Activated T-helper 2 cell treated with anti-CD3 and anti-CD28 coated beads, Interferon-gamma antibody, Interleukin-2, Interleukin-4, amounts not matched to agents 10 μg/mL and 5 μg/mL and 100 μg/mL, durations not matched to agents 14 hours and 24 hours and 36 hours (primary cell): ENCODE measurements around the gene TEDC1. TPM values are rescaled to one million over a fixed set of nuclear protein-coding genes. Genes with fewer than 3 reads are reported as not detected.

Source experiments
- DNase-seq: peaks from one replicate; pipeline ENCODE4 v3.0.0; 2021; ENCODE audit warnings: low spot score
- H3K27ac Mint-ChIP-seq: one replicate; pipeline ENCODE4 v1.8.0; 2021; ENCODE audit warnings: mixed read lengths
- H3K27me3 Mint-ChIP-seq: one replicate; pipeline ENCODE4 v1.8.0; 2021; ENCODE audit warnings: low read depth, mixed read lengths
- H3K36me3 Mint-ChIP-seq: one replicate; pipeline ENCODE4 v1.8.0; 2021; ENCODE audit warnings: low read depth, mixed read lengths
- H3K4me1 Mint-ChIP-seq: one replicate; pipeline ENCODE4 v1.8.0; 2021; ENCODE audit warnings: low read depth, mixed read lengths
- H3K4me3 Mint-ChIP-seq: one replicate; pipeline ENCODE4 v1.8.0; 2021; ENCODE audit warnings: low read depth, mild to moderate bottlenecking, moderate library complexity, mixed read lengths
- H3K9me3 Mint-ChIP-seq: one replicate; pipeline ENCODE4 v1.8.0; 2021; ENCODE audit warnings: mixed read lengths
- intact Hi-C: fragments of 100-400 bp; cut with micrococcal nuclease; formaldehyde crosslinking; loops from one replicate; pipeline ENCODE4 v1.15.1; 2023
- total RNA-seq: library from RNA; stranded (reverse); gene quantifications from 2 replicates; pipeline ENCODE4 v1.2.3, GENCODE V29; 2022

Gene TEDC1, protein sequence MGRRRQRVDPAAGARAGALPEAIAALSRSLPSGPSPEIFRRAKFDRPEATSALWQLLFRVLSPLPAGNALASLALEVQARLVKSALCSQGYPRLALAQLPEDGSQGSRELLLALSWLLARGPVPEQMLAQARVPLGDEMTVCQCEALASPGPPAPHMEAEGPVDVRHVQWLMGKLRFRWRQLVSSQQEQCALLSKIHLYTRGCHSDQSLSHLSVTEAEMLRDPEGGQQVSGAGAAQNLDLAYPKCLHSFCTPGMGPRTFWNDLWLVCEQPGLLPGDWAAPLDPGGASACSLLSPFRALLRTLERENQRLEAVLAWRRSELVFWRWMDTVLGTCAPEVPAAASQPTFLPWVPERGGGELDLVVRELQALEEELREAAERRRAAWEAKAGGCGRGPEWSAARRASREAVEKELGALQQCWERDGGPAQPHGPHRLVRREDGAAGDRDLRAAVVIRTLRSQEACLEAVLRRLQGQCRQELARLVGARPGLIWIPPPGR
- total RNA-seq, result 38.2 and 42.6 TPM in 2 replicates

GRCh38 chr14:105490572-105491365, at the start of gene TEDC1:
Gene TEDC1, plus strand, starts transcription at chr14:105491246. Its CDS starts 130 bp downstream, at chr14:105491376.
- peak within 1 kb of the TSS; percentile 90 for H3K27ac Mint-ChIP-seq
- peaks cover 6% of the 10 kb centered on the region for H3K36me3 Mint-ChIP-seq
- H3K4me1 Mint-ChIP-seq, result peaks cover 12% of the 10 kb centered on the region
- no peaks in the 10 kb centered on the region for H3K27me3 Mint-ChIP-seq
- H3K9me3 Mint-ChIP-seq, result no peaks in the 10 kb centered on the region
- peak within 1 kb of the TSS; percentile 85 for H3K4me3 Mint-ChIP-seq
- intact Hi-C loops, result loop anchor here (1.0 to 5.0 kb wide), 9 partner anchors 8 to 558 kb away; partner anchors contain the start of genes BRF1, CDCA4, CRIP2 and TEX22
- DNase-seq, result peak; percentile 100

DNA sequence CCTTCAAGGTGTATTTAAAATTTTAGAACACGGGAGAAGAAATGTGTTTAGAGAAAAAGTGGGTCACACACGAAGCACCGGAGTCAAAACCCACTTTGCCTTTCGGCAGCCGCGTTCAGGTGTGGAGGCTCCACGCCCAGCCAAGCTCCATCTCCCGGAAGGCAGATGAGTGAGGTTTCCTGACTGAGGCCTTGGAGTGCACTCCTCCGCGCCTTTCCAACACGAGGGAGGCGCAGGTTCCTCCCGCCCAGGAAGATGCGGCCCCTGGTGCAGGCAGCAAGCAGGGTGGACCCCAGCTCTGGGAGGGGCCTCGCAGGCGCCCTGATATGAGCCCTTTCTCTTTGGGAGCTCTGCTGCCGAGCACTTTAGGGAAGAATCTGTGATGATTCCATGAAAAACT, 48.9 kb upstream of the TEDC1 start:
- H3K4me3 Mint-ChIP-seq, result no peak overlapping the region
- DNase-seq, result no peak
- H3K27me3 Mint-ChIP-seq, result no peaks in the 10 kb centered on the region
- no peaks in the 10 kb centered on the region for H3K4me1 Mint-ChIP-seq
- no peak overlapping the region for H3K27ac Mint-ChIP-seq
- H3K36me3 Mint-ChIP-seq, result peaks cover 4% of the 10 kb centered on the region
- intact Hi-C loops, result loop anchor here (10.0 kb wide), 1 partner anchor 67 kb away; no protein-coding TSS in a partner anchor
- no peaks in the 10 kb centered on the region for H3K9me3 Mint-ChIP-seq

GRCh38 chr14:105442834-105443233, 48.2 kb upstream of the TEDC1 start:
- no peak overlapping the region for H3K4me3 Mint-ChIP-seq
- intact Hi-C loops, result loop anchor here (10.0 kb wide), 1 partner anchor 68 kb away; no protein-coding TSS in a partner anchor
- H3K4me1 Mint-ChIP-seq, result no peaks in the 10 kb centered on the region

GRCh38 chr14:105444859-105445258, 46.2 kb upstream of the TEDC1 start:
- Mint-ChIP-seq H3K27me3 (no peaks in the 10 kb centered on the region), H3K4me1 (no peaks in the 10 kb centered on the region), H3K4me3 (no peak overlapping the region), H3K27ac (no peak overlapping the region), H3K9me3 (no peaks in the 10 kb centered on the region), H3K36me3 (peaks cover 4% of the 10 kb centered on the region)
- intact Hi-C loops, result loop anchor here (10.0 kb wide), 1 partner anchor 70 kb away; no protein-coding TSS in a partner anchor
- DNase-seq, result no peak

More at GRCh38 chr14:105442834-105443233, 48.2 kb upstream of the TEDC1 start:
- Mint-ChIP-seq H3K27me3 (no peaks in the 10 kb centered on the region), H3K36me3 (peaks cover 4% of the 10 kb centered on the region), H3K9me3 (no peaks in the 10 kb centered on the region), H3K27ac (no peak overlapping the region)
- no peak for DNase-seq

DNA sequence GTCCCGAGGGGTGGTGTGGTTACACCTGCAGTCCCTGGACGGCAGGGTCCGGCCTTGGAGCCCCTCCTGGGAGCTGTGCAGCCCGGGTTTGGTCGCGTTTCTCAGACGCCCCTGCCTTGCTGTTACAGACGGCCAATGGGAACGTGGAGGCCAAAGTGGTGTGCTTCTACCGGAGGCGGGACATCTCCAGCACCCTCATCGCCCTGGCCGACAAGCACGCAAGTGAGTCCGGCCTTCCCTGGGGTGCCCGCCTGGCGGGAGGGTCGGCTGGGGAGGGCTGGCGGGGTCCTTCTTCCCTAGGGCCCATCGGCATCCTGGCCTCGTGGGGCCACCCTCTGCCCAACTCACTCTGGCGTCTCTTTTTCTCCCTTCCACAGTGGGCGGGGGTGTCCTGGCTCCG, 45.8 kb upstream of the TEDC1 start:
- Mint-ChIP-seq H3K4me1 (no peaks in the 10 kb centered on the region), H3K27me3 (no peaks in the 10 kb centered on the region), H3K36me3 (peaks cover 4% of the 10 kb centered on the region), H3K27ac (no peak overlapping the region), H3K9me3 (no peaks in the 10 kb centered on the region), H3K4me3 (no peak overlapping the region)
- no peak for DNase-seq
- intact Hi-C loops, result loop anchor here (10.0 kb wide), 1 partner anchor 70 kb away; no protein-coding TSS in a partner anchor

- no peak for DNase-seq
- peaks cover 4% of the 10 kb centered on the region for H3K36me3 Mint-ChIP-seq
- intact Hi-C loops, result loop anchor here (10.0 kb wide), 1 partner anchor 71 kb away; no protein-coding TSS in a partner anchor
- no peaks in the 10 kb centered on the region for H3K9me3 Mint-ChIP-seq
- H3K4me1 Mint-ChIP-seq, result no peaks in the 10 kb centered on the region
- H3K4me3 Mint-ChIP-seq, result no peak overlapping the region
- no peaks in the 10 kb centered on the region for H3K27me3 Mint-ChIP-seq
- H3K27ac Mint-ChIP-seq, result no peak overlapping the region
Observed at GRCh38 chr14:105445901-105446845, 44.9 kb upstream of the TEDC1 start.

DNA sequence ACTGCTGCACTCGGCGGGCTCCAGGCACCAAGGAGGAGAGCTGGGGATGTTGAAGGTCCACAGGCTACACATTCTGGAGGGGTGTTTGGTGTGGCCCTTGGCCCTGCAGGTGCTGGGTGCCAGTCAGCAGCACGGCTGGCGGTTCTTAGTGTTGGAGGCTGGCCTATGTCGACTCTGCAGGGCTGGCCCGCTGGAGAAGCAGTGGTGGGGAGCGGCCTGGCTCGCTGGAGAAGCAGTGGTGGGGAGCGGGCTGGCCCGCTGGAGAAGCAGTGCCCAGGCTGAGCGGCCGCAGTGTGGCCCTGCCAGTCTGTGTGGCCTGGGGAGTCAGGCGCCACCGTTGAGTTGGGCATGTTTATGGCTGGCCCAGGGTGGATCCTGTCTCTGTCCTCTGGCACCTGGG, 44.1 kb upstream of the TEDC1 start:
- Mint-ChIP-seq H3K27ac (no peak overlapping the region), H3K9me3 (no peaks in the 10 kb centered on the region), H3K36me3 (no peaks in the 10 kb centered on the region), H3K4me1 (no peaks in the 10 kb centered on the region), H3K27me3 (no peaks in the 10 kb centered on the region), H3K4me3 (no peak overlapping the region)
- no peak for DNase-seq
- intact Hi-C loops, result loop anchor here (10.0 kb wide), 1 partner anchor 72 kb away; no protein-coding TSS in a partner anchor

DNA sequence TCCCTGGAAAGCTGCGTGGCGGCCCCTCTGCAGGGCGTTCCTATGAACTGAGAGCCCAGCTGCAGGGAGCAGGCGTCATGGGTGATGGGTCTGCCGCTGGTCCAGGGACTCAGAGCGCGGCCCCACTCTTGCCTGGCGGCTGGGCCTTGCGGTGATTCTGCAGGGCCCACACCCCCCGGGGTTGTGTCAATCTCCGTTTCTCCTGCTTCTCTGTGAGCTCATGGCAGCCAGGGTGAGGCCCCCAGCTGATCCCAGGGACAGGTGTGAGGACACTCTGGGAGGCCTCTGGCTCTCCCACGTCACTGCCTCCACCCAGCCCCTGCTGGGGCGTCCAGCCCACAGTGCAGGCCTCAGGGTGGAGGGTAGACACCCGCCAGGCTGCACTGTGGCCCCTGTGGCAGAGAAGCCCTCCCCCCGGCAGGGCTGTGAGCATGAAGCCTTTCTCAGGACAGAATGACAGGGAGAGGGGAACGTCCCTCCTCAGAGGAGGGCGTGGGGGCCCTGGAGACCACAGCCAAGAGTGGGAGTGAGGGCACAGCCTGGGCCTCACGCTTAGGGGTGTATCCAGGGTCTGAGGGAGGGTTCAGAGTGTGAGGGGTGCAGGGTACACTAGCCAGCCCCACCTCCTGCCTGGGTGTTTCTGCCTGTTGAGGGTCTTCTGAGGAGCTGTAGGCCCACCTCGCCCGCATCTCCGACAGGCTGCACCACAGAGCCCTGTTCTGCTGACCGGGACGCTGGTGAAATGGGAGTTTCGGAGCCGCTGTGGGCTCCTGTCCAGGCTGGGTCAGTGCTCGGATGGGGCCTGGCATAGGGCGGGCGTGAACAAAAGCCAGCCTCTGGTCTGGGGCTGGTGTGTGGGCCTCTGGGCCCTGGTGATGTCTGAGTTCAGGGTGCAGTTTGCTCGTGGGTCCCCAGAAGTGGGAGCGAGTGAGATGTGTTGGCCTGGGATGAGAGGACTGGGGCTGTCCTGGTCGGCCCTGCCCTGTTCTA, 43.1 kb upstream of the TEDC1 start:
- H3K4me1 Mint-ChIP-seq, result no peaks in the 10 kb centered on the region
- DNase-seq, result no peak
- no peaks in the 10 kb centered on the region for H3K9me3 Mint-ChIP-seq
- H3K36me3 Mint-ChIP-seq, result peaks cover 4% of the 10 kb centered on the region
- intact Hi-C loops, result loop anchor here (10.0 kb wide), 1 partner anchor 73 kb away; no protein-coding TSS in a partner anchor
- H3K4me3 Mint-ChIP-seq, result no peak overlapping the region
- no peaks in the 10 kb centered on the region for H3K27me3 Mint-ChIP-seq
- H3K27ac Mint-ChIP-seq, result no peak overlapping the region

- H3K4me3 Mint-ChIP-seq, result no peak overlapping the region
- no peaks in the 10 kb centered on the region for H3K9me3 Mint-ChIP-seq
- intact Hi-C loops, result loop anchor here (10.0 kb wide), 1 partner anchor 74 kb away; no protein-coding TSS in a partner anchor
- peaks cover 6% of the 10 kb centered on the region for H3K36me3 Mint-ChIP-seq
- no peaks in the 10 kb centered on the region for H3K27me3 Mint-ChIP-seq
- H3K4me1 Mint-ChIP-seq, result no peaks in the 10 kb centered on the region
- peak; percentile 41 for DNase-seq
- H3K27ac Mint-ChIP-seq, result no peak overlapping the region
Observed at GRCh38 chr14:105448706-105449111, 42.3 kb upstream of the TEDC1 start.

DNA sequence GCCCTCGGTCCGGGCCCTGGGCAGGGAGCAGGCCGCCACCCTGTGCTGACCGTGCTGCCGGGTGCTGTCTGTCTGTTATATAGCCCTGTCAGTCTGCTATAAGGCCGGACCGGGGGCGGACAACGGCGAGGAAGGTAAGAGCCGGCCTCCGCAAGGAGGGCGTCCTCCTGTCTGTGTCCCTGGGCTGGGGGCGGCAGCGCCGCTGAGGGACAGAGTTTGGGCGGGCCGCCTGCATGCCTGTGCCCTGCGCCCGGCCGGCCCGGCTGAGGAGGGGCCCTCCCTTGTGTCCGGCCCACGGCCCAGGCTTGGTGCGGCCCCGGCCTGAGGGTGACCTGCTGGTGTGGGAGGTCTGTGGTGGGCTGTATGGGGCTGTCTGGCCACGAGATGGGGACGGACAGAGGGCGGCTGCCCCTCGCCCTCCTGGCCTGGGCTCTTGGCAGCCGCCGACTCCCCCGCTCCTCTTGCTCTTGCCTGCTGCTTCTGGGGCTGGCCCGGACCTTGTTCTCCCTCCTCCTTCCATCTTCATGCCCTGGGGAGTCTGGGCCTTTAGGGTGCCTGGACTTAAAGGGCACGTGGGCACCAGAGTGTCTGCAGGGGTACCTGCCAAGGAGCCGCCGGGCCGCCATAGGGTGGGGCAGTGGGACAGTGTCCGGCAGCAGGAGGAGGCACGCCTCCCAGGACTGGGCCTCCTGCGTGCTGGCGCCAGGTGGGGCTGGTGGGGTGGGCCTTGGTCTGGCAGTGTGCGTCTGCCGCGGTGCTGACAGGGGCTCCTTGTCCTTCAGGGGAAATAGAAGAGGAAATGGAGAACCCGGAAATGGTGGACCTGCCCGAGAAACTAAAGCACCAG, 41.5 kb upstream of the TEDC1 start:
- Mint-ChIP-seq H3K27me3 (no peaks in the 10 kb centered on the region), H3K9me3 (no peaks in the 10 kb centered on the region), H3K27ac (no peak overlapping the region), H3K4me1 (no peaks in the 10 kb centered on the region), H3K4me3 (no peak overlapping the region), H3K36me3 (peaks cover 12% of the 10 kb centered on the region)
- intact Hi-C loops, result loop anchor here (10.0 kb wide), 1 partner anchor 75 kb away; no protein-coding TSS in a partner anchor
- no peak for DNase-seq
